ENCODE measurements around the gene ADORA2A. TPM values are rescaled to one million over a fixed set of nuclear protein-coding genes. Genes with fewer than 3 reads are reported as not detected.

ADORA2A gene
- total RNA-seq, 1 donor from 2014 or later = under 0.01 TPM

DNA sequence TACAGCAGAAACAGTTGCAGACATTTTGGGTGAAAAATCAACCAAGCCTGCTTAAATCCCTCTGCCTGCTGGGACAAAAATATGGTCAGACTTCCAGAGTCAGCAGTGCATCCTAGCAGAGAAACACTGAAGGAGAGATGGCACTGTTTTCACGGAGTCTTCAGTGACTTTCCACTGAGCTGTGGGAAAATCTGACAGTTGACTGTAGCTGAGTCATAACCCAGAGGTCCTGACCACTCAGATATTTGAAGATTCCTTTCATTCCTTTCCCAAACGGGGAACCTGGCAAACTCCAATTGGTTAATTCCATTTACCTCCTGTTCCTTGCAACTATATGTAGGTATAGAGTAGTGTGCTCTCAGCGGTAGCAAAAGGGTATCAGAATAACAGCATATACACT is 46.8 kb downstream of the ADORA2A start:
- H3K36me3 ChIP-seq (ENCODE audit: control insufficient read depth, insufficient read depth, low read length) = no peaks in the 10 kb centered on the region
- no peak overlapping the region for H3K4me3 ChIP-seq (ENCODE audit: low read depth, low read length)
- TF ChIP-seq, protein P1, sequence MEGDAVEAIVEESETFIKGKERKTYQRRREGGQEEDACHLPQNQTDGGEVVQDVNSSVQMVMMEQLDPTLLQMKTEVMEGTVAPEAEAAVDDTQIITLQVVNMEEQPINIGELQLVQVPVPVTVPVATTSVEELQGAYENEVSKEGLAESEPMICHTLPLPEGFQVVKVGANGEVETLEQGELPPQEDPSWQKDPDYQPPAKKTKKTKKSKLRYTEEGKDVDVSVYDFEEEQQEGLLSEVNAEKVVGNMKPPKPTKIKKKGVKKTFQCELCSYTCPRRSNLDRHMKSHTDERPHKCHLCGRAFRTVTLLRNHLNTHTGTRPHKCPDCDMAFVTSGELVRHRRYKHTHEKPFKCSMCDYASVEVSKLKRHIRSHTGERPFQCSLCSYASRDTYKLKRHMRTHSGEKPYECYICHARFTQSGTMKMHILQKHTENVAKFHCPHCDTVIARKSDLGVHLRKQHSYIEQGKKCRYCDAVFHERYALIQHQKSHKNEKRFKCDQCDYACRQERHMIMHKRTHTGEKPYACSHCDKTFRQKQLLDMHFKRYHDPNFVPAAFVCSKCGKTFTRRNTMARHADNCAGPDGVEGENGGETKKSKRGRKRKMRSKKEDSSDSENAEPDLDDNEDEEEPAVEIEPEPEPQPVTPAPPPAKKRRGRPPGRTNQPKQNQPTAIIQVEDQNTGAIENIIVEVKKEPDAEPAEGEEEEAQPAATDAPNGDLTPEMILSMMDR (IDR thresholded peaks at IDR 0.05; ENCODE audit: insufficient read depth, low read length, severe bottlenecking) = no peak
- FAIRE-seq = no peak
- H3K27me3 ChIP-seq (ENCODE audit: control insufficient read depth, insufficient read depth, low read length) = no peaks in the 10 kb centered on the region
- peak; percentile 60 for DNase-seq (ENCODE audit: low read depth)

GRCh38 chr22:24474649-24475255 is 47.4 kb downstream of the ADORA2A start:
- TF ChIP-seq, protein P1 (IDR thresholded peaks at IDR 0.05; ENCODE audit: insufficient read depth, low read length, severe bottlenecking) = no peak
- FAIRE-seq (no peak), DNase-seq (ENCODE audit: low read depth) (no peak)
- H3K36me3 ChIP-seq (ENCODE audit: control insufficient read depth, insufficient read depth, low read length) = no peaks in the 10 kb centered on the region
- no peaks in the 10 kb centered on the region for H3K27me3 ChIP-seq (ENCODE audit: control insufficient read depth, insufficient read depth, low read length)
- no peak overlapping the region for H3K4me3 ChIP-seq (ENCODE audit: low read depth, low read length)

GRCh38 chr22:24481641-24482040 is 54.2 kb downstream of the ADORA2A start:
- DNase-seq (ENCODE audit: low read depth) (no peak), FAIRE-seq (no peak)
- Histone ChIP-seq H3K36me3 (ENCODE audit: control insufficient read depth, insufficient read depth, low read length) (no peaks in the 10 kb centered on the region), H3K27me3 (ENCODE audit: control insufficient read depth, insufficient read depth, low read length) (no peaks in the 10 kb centered on the region), H3K4me3 (ENCODE audit: low read depth, low read length) (no peak overlapping the region)
- TF ChIP-seq, protein P1 (IDR thresholded peaks at IDR 0.05; ENCODE audit: insufficient read depth, low read length, severe bottlenecking) = no peak

DNA sequence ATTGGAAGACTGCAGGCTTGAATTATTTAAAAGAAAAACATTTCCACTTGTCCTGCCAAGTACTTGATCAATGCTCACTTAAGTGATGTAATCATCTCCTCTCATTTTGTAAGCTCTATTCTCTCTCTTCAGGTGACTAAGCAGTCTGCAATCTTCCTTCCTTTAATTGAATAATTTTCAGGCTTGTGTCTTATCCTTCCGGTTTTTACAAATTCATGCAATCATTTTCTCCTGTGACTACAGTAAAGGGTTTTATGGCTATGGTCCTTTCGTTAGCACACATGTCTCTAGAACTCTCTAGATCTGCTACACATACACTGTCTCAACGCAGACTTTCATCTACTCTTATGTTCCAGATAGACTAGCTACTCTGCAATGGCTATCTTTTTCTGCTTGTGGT is 55.2 kb downstream of the ADORA2A start:
- H3K27me3 ChIP-seq (ENCODE audit: control insufficient read depth, insufficient read depth, low read length) = no peaks in the 10 kb centered on the region
- no peak overlapping the region for H3K4me3 ChIP-seq (ENCODE audit: low read depth, low read length)
- peak; percentile 87 for DNase-seq (ENCODE audit: low read depth)
- TF ChIP-seq, protein P1 (IDR thresholded peaks at IDR 0.05; ENCODE audit: insufficient read depth, low read length, severe bottlenecking) = no peak
- H3K36me3 ChIP-seq (ENCODE audit: control insufficient read depth, insufficient read depth, low read length) = no peaks in the 10 kb centered on the region
- FAIRE-seq = no peak

DNA sequence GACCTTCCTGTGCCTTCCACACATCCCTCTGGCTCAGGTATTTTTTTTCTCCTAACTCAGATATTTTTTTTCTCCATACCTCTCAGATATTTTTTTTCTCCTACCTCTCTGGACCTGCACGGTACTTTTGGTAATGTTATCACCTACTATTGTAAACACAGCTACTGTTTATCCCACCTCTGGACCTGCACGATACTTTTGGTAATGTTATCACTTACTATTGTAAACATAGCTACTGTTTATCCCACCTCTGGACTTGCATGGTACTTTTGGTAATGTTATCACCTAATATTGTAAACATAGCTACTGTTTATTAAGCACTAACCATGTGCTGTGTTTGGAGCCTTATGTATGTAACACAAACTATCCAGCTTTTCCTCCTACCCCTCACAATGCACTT is 55.6 kb downstream of the ADORA2A start:
- no peak for DNase-seq (ENCODE audit: low read depth)
- TF ChIP-seq, protein P1 (IDR thresholded peaks at IDR 0.05; ENCODE audit: insufficient read depth, low read length, severe bottlenecking) = no peak
- Histone ChIP-seq H3K36me3 (ENCODE audit: control insufficient read depth, insufficient read depth, low read length) (no peaks in the 10 kb centered on the region), H3K4me3 (ENCODE audit: low read depth, low read length) (no peak overlapping the region), H3K27me3 (ENCODE audit: control insufficient read depth, insufficient read depth, low read length) (no peaks in the 10 kb centered on the region)
- no peak for FAIRE-seq

DNA sequence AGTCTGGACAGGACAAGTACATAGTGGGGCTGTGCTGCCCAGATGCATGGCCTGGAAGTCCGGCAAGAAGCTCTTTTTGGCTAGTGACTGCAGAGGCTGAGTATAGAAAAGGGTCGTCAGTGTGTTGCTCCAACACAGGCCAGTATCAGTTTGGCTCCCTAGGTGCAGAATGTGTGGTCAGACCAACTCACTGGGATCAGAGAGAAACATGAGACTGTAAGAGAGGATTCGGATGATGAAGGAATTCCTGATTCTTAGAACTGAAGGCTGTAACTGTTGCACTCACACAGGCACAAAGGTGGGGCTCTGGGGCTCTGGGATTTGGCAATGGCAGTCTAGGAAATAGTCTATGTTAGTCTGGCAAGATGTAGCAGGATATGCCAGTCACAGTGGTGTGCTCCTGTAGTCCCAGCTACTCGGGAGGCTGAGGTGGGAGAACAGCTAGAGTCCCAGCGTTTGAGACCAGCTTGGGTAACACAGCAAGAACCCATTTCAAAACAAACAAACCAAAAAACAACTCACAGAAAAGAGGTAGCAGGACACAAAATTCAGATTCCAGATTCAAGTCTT is 56.7 kb downstream of the ADORA2A start:
- TF ChIP-seq, protein P1 (IDR thresholded peaks at IDR 0.05; ENCODE audit: insufficient read depth, low read length, severe bottlenecking) = no peak
- peak; percentile 80 for FAIRE-seq

More for the DNA sequence above, 56.7 kb downstream of the ADORA2A start:
- Histone ChIP-seq H3K4me3 (ENCODE audit: low read depth, low read length) (no peak overlapping the region), H3K27me3 (ENCODE audit: control insufficient read depth, insufficient read depth, low read length) (no peaks in the 10 kb centered on the region), H3K36me3 (ENCODE audit: control insufficient read depth, insufficient read depth, low read length) (no peaks in the 10 kb centered on the region)
- no peak for DNase-seq (ENCODE audit: low read depth)

Data from bronchial epithelial cell (primary cell).